ENCODE measurements around the gene SUN3. TPM values are rescaled to one million over a fixed set of nuclear protein-coding genes. Genes with fewer than 3 reads are reported as not detected.

SUN3 gene
- polyA plus RNA-seq, 1 donor from 2014 or later = not detected

GRCh38 chr7:47945261-47946015 is 83.5 kb downstream of the SUN3 start:
- Histone ChIP-seq H3K9ac (ENCODE audit: low read length) (no peak overlapping the region), H3K36me3 (ENCODE audit: insufficient read depth, low read length) (no peaks in the 10 kb centered on the region), H3K9me3 (ENCODE audit: low read length) (no peaks in the 10 kb centered on the region), H3K27ac (ENCODE audit: low read length) (no peak overlapping the region), H3K27me3 (ENCODE audit: insufficient read depth, low read depth, low read length) (no peaks in the 10 kb centered on the region), H3K4me3 (ENCODE audit: low read length) (no peak overlapping the region), H4K20me1 (ENCODE audit: insufficient read depth) (no peaks in the 10 kb centered on the region), H3K79me2 (replicated peaks; ENCODE audit: insufficient read depth, low read length) (no peaks in the 10 kb centered on the region), H2AFZ (ENCODE audit: low read depth, low read length) (no peak overlapping the region), H3K9me2 (ENCODE audit: insufficient read depth, low read length) (no peaks in the 10 kb centered on the region), H3K4me2 (ENCODE audit: low read length) (no peak overlapping the region), H3F3A (ENCODE audit: insufficient read depth, low read length, poor library complexity, severe bottlenecking) (no peaks in the 10 kb centered on the region)
- no peak for TF ChIP-seq EZH2 (IDR thresholded peaks at IDR 0.05; ENCODE audit: borderline replicate concordance, insufficient read depth, low read length, poor library complexity, severe bottlenecking)
- peak; percentile 86 for TF ChIP-seq CTCF (IDR thresholded peaks at IDR 0.05; ENCODE audit: poor library complexity, severe bottlenecking)
- no peak for TF ChIP-seq MXI1 (conservative IDR thresholded peaks at IDR 0.05; ENCODE audit: poor library complexity, severe bottlenecking)
- no peak for TF ChIP-seq REST (IDR thresholded peaks at IDR 0.05; ENCODE audit: borderline replicate concordance)
- TF ChIP-seq POLR2AphosphoS5 (IDR thresholded peaks at IDR 0.05) = no peak
- TF ChIP-seq SMC3 (conservative IDR thresholded peaks at IDR 0.05; ENCODE audit: poor library complexity) = peak; percentile 91
- no peak for TF ChIP-seq EP300 (conservative IDR thresholded peaks at IDR 0.05; ENCODE audit: poor library complexity, severe bottlenecking)
- TF ChIP-seq RAD21 (conservative IDR thresholded peaks at IDR 0.05) = peak; percentile 87
- TF ChIP-seq TAF1 (IDR thresholded peaks at IDR 0.05; ENCODE audit: low read depth) = no peak

GRCh38 chr7:47944536-47945260 is 84.2 kb downstream of the SUN3 start:
- TF ChIP-seq EP300 (conservative IDR thresholded peaks at IDR 0.05; ENCODE audit: poor library complexity, severe bottlenecking) (no peak), RAD21 (conservative IDR thresholded peaks at IDR 0.05) (no peak), REST (IDR thresholded peaks at IDR 0.05; ENCODE audit: borderline replicate concordance) (no peak), SMC3 (conservative IDR thresholded peaks at IDR 0.05; ENCODE audit: poor library complexity) (no peak), MXI1 (conservative IDR thresholded peaks at IDR 0.05; ENCODE audit: poor library complexity, severe bottlenecking) (no peak), CTCF (IDR thresholded peaks at IDR 0.05; ENCODE audit: poor library complexity, severe bottlenecking) (no peak), EZH2 (IDR thresholded peaks at IDR 0.05; ENCODE audit: borderline replicate concordance, insufficient read depth, low read length, poor library complexity, severe bottlenecking) (no peak), TAF1 (IDR thresholded peaks at IDR 0.05; ENCODE audit: low read depth) (no peak)
- H3K9me2 ChIP-seq (ENCODE audit: insufficient read depth, low read length) = no peaks in the 10 kb centered on the region
- no peak overlapping the region for H3K27ac ChIP-seq (ENCODE audit: low read length)
- no peaks in the 10 kb centered on the region for H3F3A ChIP-seq (ENCODE audit: insufficient read depth, low read length, poor library complexity, severe bottlenecking)
- no peak overlapping the region for H2AFZ ChIP-seq (ENCODE audit: low read depth, low read length)
- H3K79me2 ChIP-seq (replicated peaks; ENCODE audit: insufficient read depth, low read length) = no peaks in the 10 kb centered on the region
- no peaks in the 10 kb centered on the region for H3K36me3 ChIP-seq (ENCODE audit: insufficient read depth, low read length)
- no peaks in the 10 kb centered on the region for H3K9me3 ChIP-seq (ENCODE audit: low read length)
- no peaks in the 10 kb centered on the region for H4K20me1 ChIP-seq (ENCODE audit: insufficient read depth)
- H3K4me3 ChIP-seq (ENCODE audit: low read length) = no peak overlapping the region
- H3K4me2 ChIP-seq (ENCODE audit: low read length) = no peak overlapping the region
- no peaks in the 10 kb centered on the region for H3K27me3 ChIP-seq (ENCODE audit: insufficient read depth, low read depth, low read length)
- H3K9ac ChIP-seq (ENCODE audit: low read length) = no peak overlapping the region
